ENCODE measurements around the gene GMPPA. TPM values are rescaled to one million over a fixed set of nuclear protein-coding genes. Genes with fewer than 3 reads are reported as not detected.

The GMPPA gene
- total RNA-seq, 2 experiments from 2014 or later, result 32.4 to 34.2 TPM

GRCh38 chr2:219524817-219525216, 26.1 kb downstream of the GMPPA start:
- no peak for TF ChIP-seq CTCF (IDR thresholded peaks at IDR 0.05)
- DNase-seq, result no peak
- intact Hi-C loops (cut with micrococcal nuclease), result no loop called here
- no peaks in the 10 kb centered on the region for H3K36me3 Mint-ChIP-seq (ENCODE audit: low read depth)
- CTCF ChIA-PET, result interaction anchor here (1.2 to 10.0 kb wide), 8 partner anchors 14 to 137 kb away, joined by 3 to 283 read pairs (median 6); partner anchors contain the start of genes DNPEP and GMPPA
- no peak overlapping the region for H3K27ac Mint-ChIP-seq
- POLR2A ChIA-PET, result interaction anchor here (0.6 kb wide), 1 partner anchor 8 kb away, joined by 3 read pairs; no protein-coding TSS in a partner anchor
- no peak for ATAC-seq
- H3K9me3 Mint-ChIP-seq, result no peaks in the 10 kb centered on the region
- H3K4me3 Mint-ChIP-seq, result no peak overlapping the region
- H3K4me1 Mint-ChIP-seq (ENCODE audit: low read depth), result peaks cover 7% of the 10 kb centered on the region
- H3K27me3 Mint-ChIP-seq, result peaks cover 65% of the 10 kb centered on the region

- POLR2A ChIA-PET, result interaction anchor here (0.8 to 1.3 kb wide), 2 partner anchors 12 to 29 kb away, joined by 3 read pairs; partner anchors contain the start of gene ASIC4
- H3K27ac Mint-ChIP-seq, result no peak overlapping the region
- peaks cover 7% of the 10 kb centered on the region for H3K4me1 Mint-ChIP-seq (ENCODE audit: low read depth)
- H3K4me3 Mint-ChIP-seq, result no peak overlapping the region
- ATAC-seq (no peak), DNase-seq (no peak)
- intact Hi-C loops (cut with micrococcal nuclease), result no loop called here
- CTCF ChIA-PET, result interaction anchor here (1.1 to 10.0 kb wide), 10 partner anchors 15 to 137 kb away, joined by 3 to 283 read pairs (median 5); partner anchors contain the start of genes DNPEP and GMPPA
- H3K9me3 Mint-ChIP-seq, result no peaks in the 10 kb centered on the region
- H3K27me3 Mint-ChIP-seq, result peaks cover 65% of the 10 kb centered on the region
- no peaks in the 10 kb centered on the region for H3K36me3 Mint-ChIP-seq (ENCODE audit: low read depth)
- TF ChIP-seq CTCF (IDR thresholded peaks at IDR 0.05), result no peak
These were observed 27.0 kb downstream of the GMPPA start for GRCh38 chr2:219525533-219526232.

- Mint-ChIP-seq H3K27me3 (peaks cover 64% of the 10 kb centered on the region), H3K4me1 (ENCODE audit: low read depth) (peaks cover 7% of the 10 kb centered on the region), H3K4me3 (no peak overlapping the region), H3K27ac (no peak overlapping the region), H3K9me3 (no peaks in the 10 kb centered on the region), H3K36me3 (ENCODE audit: low read depth) (no peaks in the 10 kb centered on the region)
- intact Hi-C loops (cut with micrococcal nuclease), result no loop called here
- no peak for ATAC-seq
- TF ChIP-seq CTCF (IDR thresholded peaks at IDR 0.05), result no peak
- CTCF ChIA-PET, result interaction anchor here (1.1 to 10.0 kb wide), 10 partner anchors 8 to 125 kb away, joined by 3 to 283 read pairs (median 13); partner anchors contain the start of gene GMPPA
- POLR2A ChIA-PET, result interaction anchor here (1.3 kb wide), 1 partner anchor 30 kb away, joined by 3 read pairs; no protein-coding TSS in a partner anchor
- no peak for DNase-seq
These were observed 27.8 kb downstream of the GMPPA start for GRCh38 chr2:219526320-219527075.

GRCh38 chr2:219527076-219527394, 28.3 kb downstream of the GMPPA start:
- DNase-seq (no peak), ATAC-seq (no peak)
- no peaks in the 10 kb centered on the region for H3K36me3 Mint-ChIP-seq (ENCODE audit: low read depth)
- H3K4me3 Mint-ChIP-seq, result no peak overlapping the region
- H3K4me1 Mint-ChIP-seq (ENCODE audit: low read depth), result peaks cover 6% of the 10 kb centered on the region
- no peak overlapping the region for H3K27ac Mint-ChIP-seq
- CTCF ChIA-PET, result interaction anchor here (1.1 to 10.0 kb wide), 8 partner anchors 9 to 125 kb away, joined by 4 to 283 read pairs (median 41); partner anchors contain the start of gene GMPPA
- peaks cover 58% of the 10 kb centered on the region for H3K27me3 Mint-ChIP-seq
- intact Hi-C loops (cut with micrococcal nuclease), result no loop called here
- no peak for TF ChIP-seq CTCF (IDR thresholded peaks at IDR 0.05)
- POLR2A ChIA-PET, result no interaction called here
- no peaks in the 10 kb centered on the region for H3K9me3 Mint-ChIP-seq
